DLD1 (cell line): ENCODE data around the gene SPIRE2.
"Not testable (repeated sequence)": the region's sequence is repeated elsewhere in the genome, so short reads cannot be mapped to it uniquely, and the experiment has no call there.

Source experiments
- in situ Hi-C: cut with HindIII; loops from 2 replicates; pipeline ENCODE4 v1.10.0; 2017; ENCODE audit warnings: low sequenced_read_pairs

Gene SPIRE2, protein sequence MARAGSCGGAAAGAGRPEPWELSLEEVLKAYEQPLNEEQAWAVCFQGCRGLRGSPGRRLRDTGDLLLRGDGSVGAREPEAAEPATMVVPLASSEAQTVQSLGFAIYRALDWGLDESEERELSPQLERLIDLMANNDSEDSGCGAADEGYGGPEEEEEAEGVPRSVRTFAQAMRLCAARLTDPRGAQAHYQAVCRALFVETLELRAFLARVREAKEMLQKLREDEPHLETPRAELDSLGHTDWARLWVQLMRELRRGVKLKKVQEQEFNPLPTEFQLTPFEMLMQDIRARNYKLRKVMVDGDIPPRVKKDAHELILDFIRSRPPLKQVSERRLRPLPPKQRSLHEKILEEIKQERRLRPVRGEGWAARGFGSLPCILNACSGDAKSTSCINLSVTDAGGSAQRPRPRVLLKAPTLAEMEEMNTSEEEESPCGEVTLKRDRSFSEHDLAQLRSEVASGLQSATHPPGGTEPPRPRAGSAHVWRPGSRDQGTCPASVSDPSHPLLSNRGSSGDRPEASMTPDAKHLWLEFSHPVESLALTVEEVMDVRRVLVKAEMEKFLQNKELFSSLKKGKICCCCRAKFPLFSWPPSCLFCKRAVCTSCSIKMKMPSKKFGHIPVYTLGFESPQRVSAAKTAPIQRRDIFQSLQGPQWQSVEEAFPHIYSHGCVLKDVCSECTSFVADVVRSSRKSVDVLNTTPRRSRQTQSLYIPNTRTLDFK

GRCh38 chr16:89828199-89828869 is at the start of gene SPIRE2:
Gene SPIRE2, plus strand, starts transcription at chr16:89828475. Its CDS starts 76 bp downstream, at chr16:89828551.
- in situ Hi-C loops, result no loop called here

DNA sequence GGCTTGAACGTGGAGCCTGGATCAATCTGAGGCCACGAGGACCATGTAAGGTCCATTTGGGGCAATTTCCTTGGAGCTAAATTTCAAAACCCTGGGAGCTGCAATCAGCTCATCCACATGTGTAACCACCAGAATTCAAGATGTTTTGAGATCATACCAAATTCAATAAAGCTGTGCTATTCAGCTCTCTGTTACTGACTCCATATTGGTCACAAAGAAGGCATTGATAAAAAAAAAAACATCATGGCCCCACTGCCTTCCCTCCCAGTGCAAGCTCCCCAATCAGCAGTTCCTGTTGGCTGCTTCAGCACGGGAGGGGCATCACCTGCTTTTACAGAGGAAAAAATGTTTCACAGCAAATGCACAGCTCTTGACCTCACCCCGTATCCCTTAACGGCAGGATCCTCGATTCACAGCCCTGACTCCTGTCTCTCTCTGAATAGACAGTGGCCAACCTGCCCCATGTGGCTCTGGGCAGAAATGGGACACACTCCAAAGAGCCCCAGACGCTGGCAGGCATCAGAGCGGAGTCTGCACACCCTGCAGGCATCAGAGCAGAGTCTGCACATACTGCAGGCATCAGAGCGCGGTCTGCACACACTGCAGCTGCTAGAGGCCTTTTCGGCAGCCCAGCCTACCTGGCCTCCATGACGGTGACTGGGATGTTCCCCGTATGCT is 48.9 kb upstream of the SPIRE2 start:
- in situ Hi-C loops, result no loop called here

DNA sequence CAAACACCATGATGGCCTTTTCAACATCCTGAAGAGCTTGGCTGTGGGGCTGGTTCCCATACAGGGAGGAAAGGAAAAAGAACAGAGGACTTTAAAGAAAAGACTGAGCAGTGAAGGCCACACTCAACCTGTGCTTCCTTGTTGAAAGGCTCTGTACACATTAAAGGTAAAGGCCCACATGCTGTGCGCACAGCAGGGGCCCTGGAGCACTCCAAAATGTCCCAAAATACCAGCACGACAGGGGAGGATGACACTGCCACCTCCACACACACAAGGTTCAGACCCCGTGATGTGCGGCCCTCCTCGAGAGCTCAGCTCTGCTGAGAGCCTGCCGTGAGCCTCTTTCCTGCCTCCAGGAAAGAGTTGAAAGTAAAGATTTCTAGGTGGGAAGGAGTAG is 48.4 kb upstream of the SPIRE2 start:
- in situ Hi-C loops, result no loop called here

DNA sequence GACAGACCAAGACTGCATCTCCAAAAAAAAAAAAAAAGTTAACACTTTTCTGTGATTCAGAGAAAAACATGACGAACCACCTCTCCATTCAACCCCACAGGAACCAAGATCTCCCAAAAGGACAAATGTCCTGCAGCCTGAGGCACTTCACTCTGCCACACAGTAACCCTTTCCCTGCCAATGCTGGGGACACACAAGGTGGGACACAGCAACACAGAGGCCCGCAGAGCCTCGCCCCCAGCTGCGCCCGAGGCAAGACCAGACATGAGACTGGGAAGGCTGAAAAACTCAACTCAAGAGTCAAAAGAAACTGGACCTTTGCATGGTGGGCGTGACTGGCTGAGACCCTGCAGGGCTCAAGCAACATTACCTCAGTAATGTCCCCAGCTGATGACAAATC is 45.8 kb upstream of the SPIRE2 start:
- in situ Hi-C loops, result no loop called here

DNA sequence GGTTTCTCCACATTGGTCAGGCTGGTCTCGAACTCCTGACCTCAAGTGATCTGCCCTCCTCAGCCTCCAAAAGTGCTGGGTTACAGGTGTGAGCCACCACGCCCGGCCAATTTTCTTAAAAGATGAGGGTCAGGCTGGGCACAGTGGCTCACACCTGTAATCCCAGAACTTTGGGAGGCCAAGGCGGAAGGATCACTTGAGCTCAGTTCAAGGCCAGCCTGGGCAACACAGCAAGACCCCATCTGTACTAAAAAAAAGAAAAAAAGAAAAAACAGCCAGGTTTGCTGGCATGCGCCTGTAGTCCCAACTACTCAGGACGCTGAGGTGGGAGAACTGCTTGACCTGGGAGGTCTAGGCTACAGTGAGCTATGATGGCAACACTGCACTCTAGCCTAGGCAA is 44.3 kb upstream of the SPIRE2 start:
- in situ Hi-C loops, result not testable (repeated sequence)

GRCh38 chr16:89784406-89784805 is 43.9 kb upstream of the SPIRE2 start:
- in situ Hi-C loops, result no loop called here

DNA sequence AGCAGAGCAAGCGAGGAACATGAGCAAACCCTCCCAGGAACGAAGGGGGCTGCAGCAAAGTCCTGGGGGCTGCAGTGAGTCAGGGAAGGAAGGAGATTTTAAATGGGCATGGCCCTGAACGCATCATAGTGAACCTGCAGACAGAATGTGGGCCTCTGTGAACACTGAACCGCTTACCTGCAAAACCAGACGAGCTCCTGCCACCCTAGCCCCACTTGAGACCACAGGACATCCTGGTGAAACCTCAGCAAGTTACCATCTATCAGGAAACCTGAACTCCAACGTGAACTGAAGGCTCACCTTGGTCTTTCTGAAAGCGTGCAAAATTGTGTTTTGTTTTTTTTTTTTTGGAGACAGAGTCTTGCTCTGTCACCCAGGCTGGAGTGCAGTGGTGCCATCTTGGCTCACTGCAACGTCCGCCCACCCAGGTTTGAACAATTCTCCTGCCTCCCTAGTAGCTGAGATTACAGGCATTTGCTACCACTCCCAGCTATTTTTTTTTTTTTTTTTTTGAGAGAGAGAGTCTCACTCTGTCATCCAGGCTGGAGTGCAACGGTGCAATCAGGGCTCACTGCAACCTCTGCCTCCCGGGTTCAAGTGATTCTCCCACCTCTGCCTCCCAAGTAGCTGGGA is 42.6 kb upstream of the SPIRE2 start:
- in situ Hi-C loops, result no loop called here

DNA sequence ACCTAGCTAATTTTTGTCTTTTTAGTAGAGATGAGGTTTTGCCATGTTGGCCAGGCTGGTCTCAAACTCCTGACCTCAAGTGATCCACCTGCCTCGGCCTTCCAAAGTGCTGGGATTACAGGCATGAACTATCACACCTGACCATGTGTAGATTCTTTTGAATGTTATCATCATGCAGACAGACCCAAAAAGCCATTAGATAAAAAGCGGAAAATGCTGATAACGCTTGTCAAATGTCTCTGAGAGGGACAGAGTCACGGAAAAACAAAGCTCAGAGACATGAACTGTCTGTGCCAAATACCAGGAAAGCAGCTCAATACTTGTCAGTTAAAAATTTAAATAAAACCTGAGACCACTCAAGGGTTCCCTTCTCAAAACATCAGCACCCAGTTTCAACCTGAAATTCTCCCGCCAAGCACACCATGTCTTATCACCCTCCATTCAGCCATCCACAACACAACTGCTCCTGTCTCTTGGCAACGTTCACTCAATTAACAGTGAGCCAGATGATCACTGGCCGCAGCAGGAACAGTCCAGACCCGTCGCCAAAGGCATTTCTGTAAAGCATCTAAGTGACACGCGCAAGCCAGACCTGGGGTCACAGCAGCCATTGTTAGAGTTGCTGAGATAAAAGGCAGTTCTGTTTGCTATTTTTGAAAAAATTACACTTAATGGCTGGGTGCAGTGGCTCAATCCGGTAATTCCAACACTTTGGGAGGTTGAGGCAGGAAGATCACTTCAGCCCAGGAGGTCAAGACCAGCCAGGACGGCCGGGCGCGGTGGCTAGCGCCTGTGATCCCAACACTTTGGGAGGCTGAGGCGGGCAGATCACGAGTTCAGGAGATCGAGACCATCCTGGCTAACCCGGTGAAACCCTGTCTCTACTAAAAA is 41.6 kb upstream of the SPIRE2 start:
- in situ Hi-C loops, result no loop called here

DNA sequence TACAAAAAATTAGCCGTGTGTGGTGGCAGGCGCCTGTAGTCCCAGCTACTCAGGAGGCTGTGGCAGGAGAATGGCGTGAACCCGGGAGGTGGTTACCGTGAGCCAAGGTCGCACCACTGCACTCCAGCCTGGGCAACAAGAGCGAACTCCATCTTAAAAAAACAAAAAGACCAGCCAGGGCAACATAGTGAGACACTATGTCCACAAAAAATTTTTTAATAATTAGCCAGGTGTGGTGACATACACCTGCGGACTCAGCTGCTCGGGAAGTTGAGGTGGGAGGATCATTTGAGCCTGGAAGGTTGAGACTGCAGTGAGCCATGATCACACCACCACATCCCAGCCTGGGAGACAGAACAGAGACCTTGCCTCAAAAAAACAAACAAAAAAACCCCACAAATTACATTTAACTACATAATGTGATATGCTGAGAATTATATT is 40.9 kb upstream of the SPIRE2 start:
- in situ Hi-C loops, result no loop called here

DNA sequence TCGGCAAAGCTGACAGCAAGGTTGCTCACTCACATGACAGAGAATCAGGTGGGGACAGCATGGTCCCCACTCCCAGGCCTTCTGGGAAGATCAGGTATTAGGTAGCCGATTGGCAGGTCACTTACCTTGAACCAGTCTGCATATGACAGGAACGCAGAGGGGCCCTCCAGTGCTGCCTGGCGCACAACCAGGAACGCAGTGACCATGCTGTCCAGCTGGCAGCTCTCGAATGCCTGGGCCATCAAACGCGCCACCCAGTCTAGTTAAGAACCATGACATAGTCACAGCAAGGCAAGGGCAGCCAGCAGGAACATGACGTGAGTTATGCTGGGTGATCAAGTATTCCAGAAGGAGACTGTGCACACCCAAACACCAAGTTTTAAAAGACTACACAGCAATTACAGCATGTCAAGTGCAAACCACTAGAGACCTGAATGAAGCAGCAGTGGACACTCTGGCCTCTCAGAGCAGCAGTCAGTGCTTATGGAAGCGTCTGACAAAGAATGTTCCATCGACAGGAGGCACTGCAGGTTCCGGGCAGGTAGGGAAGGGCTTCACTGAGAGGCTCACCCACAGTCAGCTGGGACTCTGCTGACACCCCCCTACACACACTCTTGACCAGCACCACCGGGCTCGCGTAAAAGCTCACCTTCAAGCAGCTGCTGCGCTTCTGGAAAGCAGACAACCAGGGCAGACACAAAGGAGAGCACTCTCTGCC is 36.8 kb upstream of the SPIRE2 start:
- in situ Hi-C loops, result no loop called here

- in situ Hi-C loops, result not testable (repeated sequence)
Measured at GRCh38 chr16:89793092-89793491, 35.2 kb upstream of the SPIRE2 start.

- in situ Hi-C loops, result no loop called here
Measured at GRCh38 chr16:89793955-89794354, 34.3 kb upstream of the SPIRE2 start.

GRCh38 chr16:89795676-89796075 is 32.6 kb upstream of the SPIRE2 start:
- in situ Hi-C loops, result no loop called here

GRCh38 chr16:89796104-89796503 is 32.2 kb upstream of the SPIRE2 start:
- in situ Hi-C loops, result no loop called here

DNA sequence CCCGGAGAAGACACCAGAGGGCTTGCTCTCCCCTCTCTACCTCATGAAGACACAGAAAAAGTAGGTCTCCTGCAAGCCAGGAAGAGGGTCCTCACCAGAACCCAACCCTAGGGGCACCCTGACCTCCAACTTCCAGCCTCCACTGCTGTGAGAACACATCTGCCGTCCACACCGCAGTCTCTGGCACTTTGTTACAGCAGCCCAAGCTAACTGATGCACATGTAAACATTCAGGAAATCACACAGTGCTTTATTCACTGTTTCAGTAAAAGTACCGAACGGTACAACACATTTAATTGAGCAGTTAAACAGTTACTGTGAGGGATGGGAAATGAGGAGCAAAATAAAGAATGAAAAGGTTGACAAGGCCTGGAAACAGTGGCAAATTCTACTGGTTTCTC is 30.1 kb upstream of the SPIRE2 start:
- in situ Hi-C loops, result no loop called here

GRCh38 chr16:89798832-89799370 is 29.4 kb upstream of the SPIRE2 start:
- in situ Hi-C loops, result no loop called here

- in situ Hi-C loops, result no loop called here
Measured at GRCh38 chr16:89801800-89802199, 26.5 kb upstream of the SPIRE2 start.

DNA sequence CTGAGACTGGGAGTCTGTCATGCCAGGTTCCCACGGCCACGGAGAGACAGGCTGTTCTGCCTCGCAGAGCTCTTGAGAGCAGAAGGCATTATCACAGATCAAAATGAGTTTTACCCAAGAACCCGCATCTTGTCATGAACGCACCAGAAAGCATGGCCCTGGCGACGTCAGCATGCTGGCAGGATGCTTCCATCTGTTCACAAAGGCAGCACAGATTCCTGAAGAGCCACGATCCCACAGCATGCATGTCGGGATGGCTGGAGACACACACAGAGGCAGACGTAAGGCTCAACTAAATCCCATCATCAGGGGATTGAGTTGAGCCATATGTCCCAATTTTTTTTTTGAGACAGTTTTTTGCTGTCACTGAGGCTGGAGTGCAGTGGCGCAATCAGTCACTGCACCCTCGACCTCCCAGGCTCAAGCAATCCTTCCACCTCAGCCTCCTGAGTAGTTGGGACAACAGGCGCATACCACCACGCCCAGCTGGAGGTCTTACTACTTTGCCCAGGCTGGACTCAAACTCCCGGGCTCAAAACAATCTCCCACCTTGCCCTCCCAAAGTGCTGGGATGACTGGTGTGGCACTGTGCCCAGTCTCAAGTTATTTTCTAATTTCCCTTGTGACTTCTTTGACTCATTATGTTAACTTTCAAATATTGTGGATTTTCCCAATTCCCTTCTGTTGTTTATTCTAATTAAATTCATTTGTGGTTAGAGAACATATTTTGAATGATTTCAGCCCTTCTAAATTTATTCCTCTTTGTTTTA is 23.0 kb upstream of the SPIRE2 start:
- in situ Hi-C loops, result no loop called here
